DND-41 (cell line): ENCODE results near the gene RYR3.

Source experiments
- EZH2 ChIP-seq: IDR thresholded peaks from 3 replicates; pipeline ENCODE4 v1.6.1; 2012; ENCODE audit warnings: borderline replicate concordance, low read depth, mild to moderate bottlenecking, moderate library complexity, low read length, inconsistent platforms; ENCODE audit not compliant: severe bottlenecking
- TF ChIP-seq, protein P1 (sequence below): IDR thresholded peaks from 2 replicates; pipeline ENCODE4 v1.5.1; 2012; ENCODE audit warnings: borderline replicate concordance, low read length, moderate library complexity, mild to moderate bottlenecking; ENCODE audit not compliant: poor library complexity, severe bottlenecking; ENCODE audit errors: extremely low read depth

DNA sequence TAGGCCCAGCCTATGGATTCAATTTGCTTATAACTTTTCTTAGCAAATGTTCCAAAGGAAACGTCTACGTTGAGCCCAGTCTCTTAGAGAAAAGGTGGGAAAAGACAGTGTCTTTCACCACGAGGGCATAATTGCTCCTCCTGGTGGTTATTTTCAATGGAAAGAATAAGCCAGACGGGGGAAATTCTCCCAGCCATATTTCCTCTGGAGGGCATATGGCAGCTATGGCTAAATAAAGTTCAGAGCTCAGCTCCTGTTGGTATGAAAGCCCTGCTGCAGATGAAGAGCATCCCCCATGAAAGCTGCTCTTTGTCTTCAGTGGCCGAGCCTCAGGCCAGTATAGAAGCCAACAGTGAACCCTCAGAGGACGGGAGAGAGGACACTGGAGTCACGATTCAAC lies 297.9 kb downstream of the RYR3 start:
- TF ChIP-seq, protein P1, sequence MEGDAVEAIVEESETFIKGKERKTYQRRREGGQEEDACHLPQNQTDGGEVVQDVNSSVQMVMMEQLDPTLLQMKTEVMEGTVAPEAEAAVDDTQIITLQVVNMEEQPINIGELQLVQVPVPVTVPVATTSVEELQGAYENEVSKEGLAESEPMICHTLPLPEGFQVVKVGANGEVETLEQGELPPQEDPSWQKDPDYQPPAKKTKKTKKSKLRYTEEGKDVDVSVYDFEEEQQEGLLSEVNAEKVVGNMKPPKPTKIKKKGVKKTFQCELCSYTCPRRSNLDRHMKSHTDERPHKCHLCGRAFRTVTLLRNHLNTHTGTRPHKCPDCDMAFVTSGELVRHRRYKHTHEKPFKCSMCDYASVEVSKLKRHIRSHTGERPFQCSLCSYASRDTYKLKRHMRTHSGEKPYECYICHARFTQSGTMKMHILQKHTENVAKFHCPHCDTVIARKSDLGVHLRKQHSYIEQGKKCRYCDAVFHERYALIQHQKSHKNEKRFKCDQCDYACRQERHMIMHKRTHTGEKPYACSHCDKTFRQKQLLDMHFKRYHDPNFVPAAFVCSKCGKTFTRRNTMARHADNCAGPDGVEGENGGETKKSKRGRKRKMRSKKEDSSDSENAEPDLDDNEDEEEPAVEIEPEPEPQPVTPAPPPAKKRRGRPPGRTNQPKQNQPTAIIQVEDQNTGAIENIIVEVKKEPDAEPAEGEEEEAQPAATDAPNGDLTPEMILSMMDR: peak; percentile 9
- no peak for TF ChIP-seq EZH2
